Panc1 (cell line): ENCODE data around the gene DHCR7. TPM values are rescaled to one million over a fixed set of nuclear protein-coding genes. Genes with fewer than 3 reads are reported as not detected.

Source experiments
- ATAC-seq: fragments of 200-7000 bp; cut with Tn5 transposase; 2 replicates; pipeline ENCODE4 v1.9.1; 2020; ENCODE audit warnings: mild to moderate bottlenecking, moderate library complexity
- BruUV-seq: library from RNA; stranded (reverse); fragments of 400-500 nt; replicated peaks from 2 replicates; lab custom pipeline; 2021; lab: Mats Ljungman, UMichigan
- CTCF ChIA-PET: fragments of 300-600 bp; sonication (Branson Sonifier 250); formaldehyde crosslinking; loops from one replicate; lab custom pipeline; 2022; ENCODE audit warnings: antibody characterized with exemption; lab: Charles Lee
- POLR2A ChIA-PET: fragments of 300-600 bp; sonication (Branson Sonifier 250); formaldehyde crosslinking; loops from one replicate; lab custom pipeline; 2022; ENCODE audit warnings: antibody characterized with exemption; lab: Charles Lee
- DNase-seq: peaks from one replicate; pipeline ENCODE4 v3.0.0-alpha.2; 2010; ENCODE audit warnings: low read depth, low spot score
- H3K27ac ChIP-seq: 2 replicates; pipeline ENCODE4 v1.5.1; 2011; ENCODE audit warnings: mild to moderate bottlenecking, low read length, inconsistent platforms
- H3K27me3 ChIP-seq: fragments of 200-500 bp; sonication (Bioruptor generic); 2 replicates; pipeline ENCODE4 v1.6.0; 2014; ENCODE audit warnings: low read length, inconsistent platforms; ENCODE audit not compliant: control insufficient read depth, insufficient read depth
- H3K36me3 ChIP-seq: fragments of 200-500 bp; sonication (Bioruptor generic); 2 replicates; pipeline ENCODE4 v1.5.1; 2014; ENCODE audit warnings: inconsistent platforms, mild to moderate bottlenecking, low read length, moderate library complexity; ENCODE audit not compliant: control insufficient read depth, insufficient read depth
- H3K4me1 ChIP-seq: 2 replicates; pipeline ENCODE4 v1.5.1; 2011; ENCODE audit warnings: inconsistent platforms, mild to moderate bottlenecking, low read length, moderate library complexity; ENCODE audit not compliant: control insufficient read depth, insufficient read depth
- H3K4me3 ChIP-seq, 2 experiments: 2 replicates each; pipeline ENCODE4 v1.5.1; 2011 to 2012; ENCODE audit warnings: low read depth in 2 of 2, low read length in 2 of 2, mild to moderate bottlenecking in 2 of 2, inconsistent platforms in 1 of 2, moderate library complexity in 1 of 2
- H3K9me3 ChIP-seq: fragments of 200-500 bp; sonication (Bioruptor generic); 2 replicates; pipeline ENCODE4 v1.5.1; 2014; ENCODE audit warnings: low read depth, mild to moderate bottlenecking, inconsistent platforms, low read length, moderate library complexity; ENCODE audit not compliant: control insufficient read depth, insufficient read depth
- POLR2AphosphoS5 ChIP-seq: IDR thresholded peaks from 2 replicates; pipeline ENCODE4 v1.6.1; 2012; ENCODE audit warnings: mild to moderate bottlenecking, low read depth, low read length, moderate library complexity
- REST ChIP-seq, 2 experiments: IDR thresholded peaks; 2 replicates each; pipeline ENCODE4 v1.6.1; 2011 to 2012; ENCODE audit warnings: low read depth in 2 of 2, control low read depth in 1 of 2, low read length in 1 of 2, mild to moderate bottlenecking in 1 of 2, moderate library complexity in 1 of 2; ENCODE audit not compliant: insufficient read depth in 1 of 2
- SIN3A ChIP-seq: IDR thresholded peaks from 2 replicates; pipeline ENCODE4 v1.6.1; 2012; ENCODE audit warnings: low read depth, mild to moderate bottlenecking, low read length, moderate library complexity, borderline replicate concordance; ENCODE audit not compliant: insufficient read depth
- TCF7L2 ChIP-seq: IDR thresholded peaks from 2 replicates; pipeline ENCODE4 v1.6.1; 2011; ENCODE audit warnings: mild to moderate bottlenecking, low read depth, low read length, inconsistent platforms
- in situ Hi-C: cut with HindIII; loops from 2 replicates; pipeline ENCODE4 v1.10.0; 2016; ENCODE audit warnings: low sequenced_read_pairs, low pct_unique_long_range_greater_than_20kb
- intact Hi-C: fragments of 100-400 bp; cut with micrococcal nuclease; formaldehyde crosslinking; loops from one replicate; pipeline ENCODE4 v1.10.0; 2022; ENCODE audit not compliant: unreplicated experiment
- total RNA-seq: library from RNA; stranded (reverse); gene quantifications from one replicate; pipeline ENCODE4 v1.2.1, GENCODE V29; 2021; ENCODE audit not compliant: unreplicated experiment
- TF ChIP-seq, protein P1 (sequence below): fragments of 450-650 bp; IDR thresholded peaks from 2 replicates; pipeline ENCODE4 v1.5.1; 2017; ENCODE audit warnings: mild to moderate bottlenecking

DHCR7 gene
- total RNA-seq, 1 experiment from 2014 or later, result 356 TPM

DNA sequence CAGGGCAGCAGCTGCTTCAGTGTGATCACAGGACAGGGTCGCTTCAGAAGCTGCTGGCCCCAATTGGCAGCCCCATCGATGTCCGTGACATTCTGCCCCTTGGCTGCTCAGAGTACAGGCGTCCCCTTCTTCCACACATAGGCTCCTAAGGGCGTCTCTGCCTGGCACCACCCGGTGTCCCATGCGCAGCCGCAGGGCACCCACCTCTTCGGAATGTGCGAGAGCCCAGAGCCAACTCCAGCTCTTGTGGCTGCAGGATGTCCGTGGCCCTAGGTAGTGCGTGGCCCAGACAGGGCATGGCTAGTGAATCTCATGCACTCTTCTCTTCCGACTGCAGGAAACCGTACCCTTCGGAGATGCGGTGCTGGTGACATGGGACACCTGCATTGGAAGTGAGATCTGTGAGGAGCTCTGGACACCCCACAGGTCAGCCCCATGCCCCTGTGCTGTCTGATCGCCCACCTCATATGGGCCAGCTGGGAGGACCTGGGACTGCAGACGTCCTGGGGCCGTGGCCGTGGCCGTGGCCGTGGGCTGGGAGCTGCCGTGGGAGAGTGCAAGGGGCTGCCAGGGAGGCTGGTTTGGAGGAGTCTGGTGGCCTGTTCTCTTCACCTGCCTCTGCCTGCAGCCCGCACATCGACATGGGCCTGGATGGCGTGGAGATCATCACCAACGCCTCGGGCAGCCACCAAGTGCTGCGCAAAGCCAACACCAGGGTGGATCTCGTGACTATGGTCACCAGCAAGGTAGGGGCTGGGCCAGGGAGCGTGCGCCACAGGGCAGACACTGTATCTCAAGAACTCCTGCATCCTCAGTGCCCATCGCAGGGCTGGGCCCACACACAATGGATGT is 25.0 kb upstream of the DHCR7 start:
- BruUV-seq, result no TSS peak
- Histone ChIP-seq H3K4me3 (no peak overlapping the region), H3K9me3 (peaks cover 6% of the 10 kb centered on the region; the same call in 1 of the 2 replicates), H3K4me1 (no peaks in the 10 kb centered on the region), H3K27ac (no peak overlapping the region), H3K27me3 (no peaks in the 10 kb centered on the region), H3K36me3 (peaks cover 2% of the 10 kb centered on the region)
- CTCF ChIA-PET, result no interaction called here
- intact Hi-C loops, result no loop called here
- no peak for ATAC-seq
- POLR2A ChIA-PET, result no interaction called here
- in situ Hi-C loops, result no loop called here
- no peak for TF ChIP-seq TCF7L2
- no peak for TF ChIP-seq POLR2AphosphoS5
- TF ChIP-seq, protein P1, sequence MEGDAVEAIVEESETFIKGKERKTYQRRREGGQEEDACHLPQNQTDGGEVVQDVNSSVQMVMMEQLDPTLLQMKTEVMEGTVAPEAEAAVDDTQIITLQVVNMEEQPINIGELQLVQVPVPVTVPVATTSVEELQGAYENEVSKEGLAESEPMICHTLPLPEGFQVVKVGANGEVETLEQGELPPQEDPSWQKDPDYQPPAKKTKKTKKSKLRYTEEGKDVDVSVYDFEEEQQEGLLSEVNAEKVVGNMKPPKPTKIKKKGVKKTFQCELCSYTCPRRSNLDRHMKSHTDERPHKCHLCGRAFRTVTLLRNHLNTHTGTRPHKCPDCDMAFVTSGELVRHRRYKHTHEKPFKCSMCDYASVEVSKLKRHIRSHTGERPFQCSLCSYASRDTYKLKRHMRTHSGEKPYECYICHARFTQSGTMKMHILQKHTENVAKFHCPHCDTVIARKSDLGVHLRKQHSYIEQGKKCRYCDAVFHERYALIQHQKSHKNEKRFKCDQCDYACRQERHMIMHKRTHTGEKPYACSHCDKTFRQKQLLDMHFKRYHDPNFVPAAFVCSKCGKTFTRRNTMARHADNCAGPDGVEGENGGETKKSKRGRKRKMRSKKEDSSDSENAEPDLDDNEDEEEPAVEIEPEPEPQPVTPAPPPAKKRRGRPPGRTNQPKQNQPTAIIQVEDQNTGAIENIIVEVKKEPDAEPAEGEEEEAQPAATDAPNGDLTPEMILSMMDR, result no peak
- TF ChIP-seq SIN3A, result no peak
- TF ChIP-seq REST (IDR thresholded peaks at IDR 0.05; ENCODE audit: insufficient read depth in 1 of 2, low read depth in 2 of 2, low read length in 1 of 2), result no peak
- DNase-seq, result no peak

GRCh38 chr11:71472357-71472885 is 24.2 kb upstream of the DHCR7 start:
- Histone ChIP-seq H3K27ac (no peak overlapping the region), H3K27me3 (no peaks in the 10 kb centered on the region), H3K9me3 (peaks cover 9% of the 10 kb centered on the region; the same call in 1 of the 2 replicates), H3K4me3 (no peak overlapping the region), H3K4me1 (no peaks in the 10 kb centered on the region), H3K36me3 (peaks cover 2% of the 10 kb centered on the region)
- no TSS peak for BruUV-seq
- in situ Hi-C loops (no loop called here), intact Hi-C loops (no loop called here)
- ChIA-PET CTCF (no interaction called here), POLR2A (no interaction called here)
- TF ChIP-seq SIN3A (no peak), TCF7L2 (no peak), POLR2AphosphoS5 (no peak), REST (IDR thresholded peaks at IDR 0.05; ENCODE audit: insufficient read depth in 1 of 2, low read depth in 2 of 2, low read length in 1 of 2) (no peak)
- TF ChIP-seq, protein P1, result no peak
- DNase-seq, result no peak
- ATAC-seq, result no peak
